ENCODE data around the gene A1CF.
"Not testable (repeated sequence)": the region's sequence is repeated elsewhere in the genome, so short reads cannot be mapped to it uniquely, and the experiment has no call there.

A1CF gene

DNA sequence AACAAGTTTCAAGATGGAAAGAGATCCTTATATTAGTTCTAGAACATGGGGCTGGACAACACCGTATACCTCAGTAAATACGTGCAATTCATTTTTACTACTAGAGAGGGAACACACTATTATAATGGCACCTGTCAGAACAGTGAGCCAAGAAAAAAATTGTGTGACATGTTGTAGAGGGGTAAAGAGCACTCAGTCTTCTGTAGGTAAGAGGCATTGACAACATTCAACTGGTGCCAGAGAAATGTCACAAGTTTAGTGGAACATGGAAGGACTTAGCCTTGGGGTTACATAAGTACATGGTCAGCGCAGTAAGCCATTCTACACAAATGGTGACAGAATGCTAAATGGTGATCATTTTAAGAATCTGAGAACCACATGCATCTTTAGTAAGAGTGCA, 113.4 kb downstream of the A1CF start:
- H3K4me1 ChIP-seq (ENCODE audit: control insufficient read depth, insufficient read depth, low read length); H3K27me3 ChIP-seq (ENCODE audit: control insufficient read depth, insufficient read depth, low read length); H3K9me3 ChIP-seq (ENCODE audit: control insufficient read depth, insufficient read depth, low read length); H3K9ac ChIP-seq (ENCODE audit: low read depth, low read length); H3K36me3 ChIP-seq (ENCODE audit: control insufficient read depth, insufficient read depth, low read length); H3K4me3 ChIP-seq (ENCODE audit: low read depth, low read length): not testable (repeated sequence)

DNA sequence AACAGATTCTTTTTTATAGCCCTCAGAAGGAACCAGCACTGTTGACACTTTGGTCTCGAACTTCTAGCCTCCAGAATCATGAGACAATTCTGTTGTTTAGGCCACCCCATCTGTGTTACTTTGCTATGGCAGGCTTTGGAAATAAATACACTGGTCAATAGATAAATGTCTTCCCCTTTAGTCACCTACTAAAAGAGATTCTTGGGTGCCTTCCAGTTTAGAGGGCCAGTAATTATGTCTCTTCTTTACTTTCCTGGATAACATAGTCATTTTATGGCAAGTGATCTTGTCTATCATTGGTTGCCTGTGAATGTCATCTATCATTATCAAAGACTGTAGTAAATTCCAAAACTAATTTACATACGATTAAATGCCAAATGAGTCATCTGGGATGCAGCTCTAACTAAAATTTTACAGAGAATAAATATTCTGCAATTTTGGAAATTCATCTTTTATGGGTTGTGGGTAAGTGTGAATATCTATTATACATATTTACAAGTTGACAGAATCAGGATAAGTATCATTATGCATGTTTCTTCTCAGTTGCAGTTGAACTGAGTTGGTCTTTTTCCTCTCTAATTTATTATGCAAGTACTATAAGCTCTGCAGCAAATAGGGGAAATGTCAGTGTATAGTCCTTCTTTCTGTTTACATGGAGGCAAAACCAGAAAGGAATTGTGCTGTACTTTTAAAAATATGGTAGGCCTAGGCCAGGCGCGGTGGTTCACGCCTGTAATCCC, 118.5 kb downstream of the A1CF start:
- not testable (repeated sequence) for H3K27me3 ChIP-seq (ENCODE audit: control insufficient read depth, insufficient read depth, low read length); H3K4me3 ChIP-seq (ENCODE audit: low read depth, low read length); H3K4me1 ChIP-seq (ENCODE audit: control insufficient read depth, insufficient read depth, low read length); H3K9me3 ChIP-seq (ENCODE audit: control insufficient read depth, insufficient read depth, low read length); H3K9ac ChIP-seq (ENCODE audit: low read depth, low read length); H3K36me3 ChIP-seq (ENCODE audit: control insufficient read depth, insufficient read depth, low read length)

All from iPS-15b (cell line).